ENCODE measurements around the gene SETD7.
A peak's percentile ranks its signal among the peaks of the same experiment; 100 is the strongest.
"Not testable (repeated sequence)": the region's sequence is repeated elsewhere in the genome, so short reads cannot be mapped to it uniquely, and the experiment has no call there.

The SETD7 gene

GRCh38 chr4:139455126-139455538 is 100.9 kb downstream of the SETD7 start:
- in situ Hi-C loops (cut with HindIII; ENCODE audit: low sequenced_read_pairs): no loop called here
- peak overlapping the region; percentile 72 for H3K4me3 ChIP-seq (ENCODE audit: low read depth, low read length)
- TF ChIP-seq CTCF (IDR thresholded peaks at IDR 0.05; ENCODE audit: low read depth, low read length, missing control alignments): no peak
- no peak for DNase-seq (ENCODE audit: low read depth)

- in situ Hi-C loops (cut with HindIII; ENCODE audit: low sequenced_read_pairs): no loop called here
- TF ChIP-seq CTCF (IDR thresholded peaks at IDR 0.05; ENCODE audit: low read depth, low read length, missing control alignments): no peak
- peak within 1 kb of the TSS; percentile 72 for H3K4me3 ChIP-seq (ENCODE audit: low read depth, low read length)
- peak; percentile 72 for DNase-seq (ENCODE audit: low read depth)
These were observed 101.6 kb downstream of the SETD7 start, which contains the start of gene RAB33B for GRCh38 chr4:139454111-139455045. TSS of gene RAB33B (plus strand) at chr4:139454121. CDS start at chr4:139454196, 75 bp downstream.

- DNase-seq (ENCODE audit: low read depth): peak; percentile 95
- peak overlapping the region; percentile 72 for H3K4me3 ChIP-seq (ENCODE audit: low read depth, low read length)
- TF ChIP-seq CTCF (IDR thresholded peaks at IDR 0.05; ENCODE audit: low read depth, low read length, missing control alignments): no peak
- in situ Hi-C loops (cut with HindIII; ENCODE audit: low sequenced_read_pairs): no loop called here
These were observed 102.5 kb downstream of the SETD7 start for GRCh38 chr4:139453371-139454110.

- peak; percentile 42 for DNase-seq (ENCODE audit: low read depth)
- H3K4me3 ChIP-seq (ENCODE audit: low read depth, low read length): peak overlapping the region; percentile 72
- in situ Hi-C loops (cut with HindIII; ENCODE audit: low sequenced_read_pairs): no loop called here
- TF ChIP-seq CTCF (IDR thresholded peaks at IDR 0.05; ENCODE audit: low read depth, low read length, missing control alignments): peak; percentile 46
These were observed 103.0 kb downstream of the SETD7 start for GRCh38 chr4:139453041-139453370.

GRCh38 chr4:139451997-139452396 is 104.0 kb downstream of the SETD7 start:
- DNase-seq (ENCODE audit: low read depth): no peak
- peak overlapping the region; percentile 72 for H3K4me3 ChIP-seq (ENCODE audit: low read depth, low read length)
- TF ChIP-seq CTCF (IDR thresholded peaks at IDR 0.05; ENCODE audit: low read depth, low read length, missing control alignments): no peak
- in situ Hi-C loops (cut with HindIII; ENCODE audit: low sequenced_read_pairs): no loop called here

- H3K4me3 ChIP-seq (ENCODE audit: low read depth, low read length): no peak overlapping the region
- DNase-seq (ENCODE audit: low read depth): no peak
- in situ Hi-C loops (cut with HindIII; ENCODE audit: low sequenced_read_pairs): no loop called here
- TF ChIP-seq CTCF (IDR thresholded peaks at IDR 0.05; ENCODE audit: low read depth, low read length, missing control alignments): no peak
These were observed 105.4 kb downstream of the SETD7 start for GRCh38 chr4:139450586-139450985.

- DNase-seq (ENCODE audit: low read depth); H3K4me3 ChIP-seq (ENCODE audit: low read depth, low read length); in situ Hi-C loops (cut with HindIII; ENCODE audit: low sequenced_read_pairs): not testable (repeated sequence)
These were observed 108.9 kb downstream of the SETD7 start for GRCh38 chr4:139447078-139447477.
